Measurements from ENCODE around the gene BRSK2.
"Not testable (repeated sequence)": the region's sequence is repeated elsewhere in the genome, so short reads cannot be mapped to it uniquely, and the experiment has no call there.

BRSK2 gene

GRCh38 chr11:1406571-1407485, 17.1 kb downstream of the BRSK2 start:
- Histone ChIP-seq H2AFZ (ENCODE audit: low read depth, low read length) (no peak overlapping the region), H3K27me3 (ENCODE audit: insufficient read depth, low read length) (no peaks in the 10 kb centered on the region), H3K4me3 (ENCODE audit: low read length) (no peak overlapping the region), H3K4me1 (ENCODE audit: insufficient read depth, low read length) (peaks cover 17% of the 10 kb centered on the region), H3K36me3 (ENCODE audit: insufficient read depth, low read length) (no peaks in the 10 kb centered on the region), H3K9me3 (ENCODE audit: low read length) (no peaks in the 10 kb centered on the region)

- H3K4me3 ChIP-seq (ENCODE audit: low read length): no peak overlapping the region
- peaks cover 14% of the 10 kb centered on the region for H3K4me1 ChIP-seq (ENCODE audit: insufficient read depth, low read length)
- H3K9me3 ChIP-seq (ENCODE audit: low read length): peaks cover 4% of the 10 kb centered on the region
- no peaks in the 10 kb centered on the region for H3K36me3 ChIP-seq (ENCODE audit: insufficient read depth, low read length)
- no peaks in the 10 kb centered on the region for H3K27me3 ChIP-seq (ENCODE audit: insufficient read depth, low read length)
- H2AFZ ChIP-seq (ENCODE audit: low read depth, low read length): no peak overlapping the region
Observed at GRCh38 chr11:1407668-1408067, 17.9 kb downstream of the BRSK2 start.

GRCh38 chr11:1408346-1408745, 18.6 kb downstream of the BRSK2 start:
- H3K27me3 ChIP-seq (ENCODE audit: insufficient read depth, low read length): no peaks in the 10 kb centered on the region
- H3K4me1 ChIP-seq (ENCODE audit: insufficient read depth, low read length): peaks cover 14% of the 10 kb centered on the region
- H3K4me3 ChIP-seq (ENCODE audit: low read length): no peak overlapping the region
- no peaks in the 10 kb centered on the region for H3K36me3 ChIP-seq (ENCODE audit: insufficient read depth, low read length)
- H3K9me3 ChIP-seq (ENCODE audit: low read length): peaks cover 7% of the 10 kb centered on the region
- no peak overlapping the region for H2AFZ ChIP-seq (ENCODE audit: low read depth, low read length)

GRCh38 chr11:1409108-1409851, 19.5 kb downstream of the BRSK2 start:
- Histone ChIP-seq H2AFZ (ENCODE audit: low read depth, low read length) (no peak overlapping the region), H3K27me3 (ENCODE audit: insufficient read depth, low read length) (no peaks in the 10 kb centered on the region), H3K9me3 (ENCODE audit: low read length) (peaks cover 12% of the 10 kb centered on the region), H3K36me3 (ENCODE audit: insufficient read depth, low read length) (no peaks in the 10 kb centered on the region), H3K4me3 (ENCODE audit: low read length) (no peak overlapping the region), H3K4me1 (ENCODE audit: insufficient read depth, low read length) (peaks cover 14% of the 10 kb centered on the region)

- H3K4me1 ChIP-seq (ENCODE audit: insufficient read depth, low read length): peaks cover 14% of the 10 kb centered on the region
- not testable (repeated sequence) for H3K36me3 ChIP-seq (ENCODE audit: insufficient read depth, low read length); H3K4me3 ChIP-seq (ENCODE audit: low read length); H3K27me3 ChIP-seq (ENCODE audit: insufficient read depth, low read length); H2AFZ ChIP-seq (ENCODE audit: low read depth, low read length)
- H3K9me3 ChIP-seq (ENCODE audit: low read length): peaks cover 16% of the 10 kb centered on the region
Observed at GRCh38 chr11:1409852-1410125, 20.1 kb downstream of the BRSK2 start.

GRCh38 chr11:1410366-1411291, 20.9 kb downstream of the BRSK2 start:
- H3K27me3 ChIP-seq (ENCODE audit: insufficient read depth, low read length): no peaks in the 10 kb centered on the region
- H3K4me3 ChIP-seq (ENCODE audit: low read length): no peak overlapping the region
- no peak overlapping the region for H2AFZ ChIP-seq (ENCODE audit: low read depth, low read length)
- H3K4me1 ChIP-seq (ENCODE audit: insufficient read depth, low read length): peaks cover 14% of the 10 kb centered on the region
- peaks cover 22% of the 10 kb centered on the region for H3K9me3 ChIP-seq (ENCODE audit: low read length)
- peaks cover 3% of the 10 kb centered on the region for H3K36me3 ChIP-seq (ENCODE audit: insufficient read depth, low read length)

GRCh38 chr11:1411301-1411700, 21.6 kb downstream of the BRSK2 start:
- no peak overlapping the region for H3K4me3 ChIP-seq (ENCODE audit: low read length)
- H3K27me3 ChIP-seq (ENCODE audit: insufficient read depth, low read length): no peaks in the 10 kb centered on the region
- peaks cover 29% of the 10 kb centered on the region for H3K9me3 ChIP-seq (ENCODE audit: low read length)
- peaks cover 14% of the 10 kb centered on the region for H3K4me1 ChIP-seq (ENCODE audit: insufficient read depth, low read length)
- peaks cover 6% of the 10 kb centered on the region for H3K36me3 ChIP-seq (ENCODE audit: insufficient read depth, low read length)
- no peak overlapping the region for H2AFZ ChIP-seq (ENCODE audit: low read depth, low read length)

- Histone ChIP-seq H3K4me1 (ENCODE audit: insufficient read depth, low read length) (peaks cover 14% of the 10 kb centered on the region), H3K9me3 (ENCODE audit: low read length) (peaks cover 33% of the 10 kb centered on the region)
- H3K36me3 ChIP-seq (ENCODE audit: insufficient read depth, low read length); H3K4me3 ChIP-seq (ENCODE audit: low read length); H3K27me3 ChIP-seq (ENCODE audit: insufficient read depth, low read length); H2AFZ ChIP-seq (ENCODE audit: low read depth, low read length): not testable (repeated sequence)
Observed at GRCh38 chr11:1411739-1412138, 22.0 kb downstream of the BRSK2 start.

GRCh38 chr11:1412377-1413095, 22.8 kb downstream of the BRSK2 start:
- no peaks in the 10 kb centered on the region for H3K27me3 ChIP-seq (ENCODE audit: insufficient read depth, low read length)
- H3K9me3 ChIP-seq (ENCODE audit: low read length): peaks cover 36% of the 10 kb centered on the region
- H3K4me1 ChIP-seq (ENCODE audit: insufficient read depth, low read length): peaks cover 14% of the 10 kb centered on the region
- H2AFZ ChIP-seq (ENCODE audit: low read depth, low read length): no peak overlapping the region
- peaks cover 6% of the 10 kb centered on the region for H3K36me3 ChIP-seq (ENCODE audit: insufficient read depth, low read length)
- no peak overlapping the region for H3K4me3 ChIP-seq (ENCODE audit: low read length)

GRCh38 chr11:1414650-1415049, 24.9 kb downstream of the BRSK2 start:
- Histone ChIP-seq H3K4me3 (ENCODE audit: low read length) (no peak overlapping the region), H3K9me3 (ENCODE audit: low read length) (peaks cover 44% of the 10 kb centered on the region), H3K27me3 (ENCODE audit: insufficient read depth, low read length) (no peaks in the 10 kb centered on the region), H2AFZ (ENCODE audit: low read depth, low read length) (no peak overlapping the region), H3K4me1 (ENCODE audit: insufficient read depth, low read length) (peaks cover 14% of the 10 kb centered on the region), H3K36me3 (ENCODE audit: insufficient read depth, low read length) (peaks cover 6% of the 10 kb centered on the region)

GRCh38 chr11:1415631-1416030, 25.9 kb downstream of the BRSK2 start:
- no peak overlapping the region for H3K4me3 ChIP-seq (ENCODE audit: low read length)
- no peak overlapping the region for H2AFZ ChIP-seq (ENCODE audit: low read depth, low read length)
- peaks cover 6% of the 10 kb centered on the region for H3K36me3 ChIP-seq (ENCODE audit: insufficient read depth, low read length)
- H3K9me3 ChIP-seq (ENCODE audit: low read length): peaks cover 48% of the 10 kb centered on the region
- H3K4me1 ChIP-seq (ENCODE audit: insufficient read depth, low read length): peaks cover 10% of the 10 kb centered on the region
- no peaks in the 10 kb centered on the region for H3K27me3 ChIP-seq (ENCODE audit: insufficient read depth, low read length)

- H3K9me3 ChIP-seq (ENCODE audit: low read length): peaks cover 42% of the 10 kb centered on the region
- not testable (repeated sequence) for H3K4me3 ChIP-seq (ENCODE audit: low read length); H3K27me3 ChIP-seq (ENCODE audit: insufficient read depth, low read length); H3K4me1 ChIP-seq (ENCODE audit: insufficient read depth, low read length); H2AFZ ChIP-seq (ENCODE audit: low read depth, low read length); H3K36me3 ChIP-seq (ENCODE audit: insufficient read depth, low read length)
Observed at GRCh38 chr11:1418192-1418795, 28.6 kb downstream of the BRSK2 start.

All from neuron (in vitro differentiated cells).